ENCODE measurements around the gene ZNF213. TPM values are rescaled to one million over a fixed set of nuclear protein-coding genes. Genes with fewer than 3 reads are reported as not detected.
A peak's percentile ranks its signal among the peaks of the same experiment; 100 is the strongest.

Gene ZNF213
- total RNA-seq, 1 donor from 2014 or later, result 10.8 TPM

DNA sequence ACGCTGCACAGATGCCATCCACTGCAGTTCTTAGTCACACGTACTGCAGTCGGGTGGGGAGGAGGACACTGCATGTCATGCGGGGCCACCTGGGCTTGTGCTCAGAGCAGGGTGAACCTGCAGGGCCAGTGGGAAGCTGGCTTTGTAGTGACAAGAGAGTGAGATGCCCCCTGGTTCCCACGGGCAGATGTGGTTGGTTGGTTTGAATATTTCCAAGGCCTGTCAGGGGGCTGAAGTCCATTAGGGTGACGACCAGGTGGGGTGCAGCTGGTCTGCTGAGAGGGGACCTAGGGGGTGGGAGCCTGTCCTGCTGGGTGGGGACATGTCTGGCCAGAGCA is 14.3 kb downstream of the ZNF213 start:
- H3K4me3 Mint-ChIP-seq (ENCODE audit: unreplicated experiment), result peak overlapping the region; percentile 82
- no peaks in the 10 kb centered on the region for H3K36me3 Mint-ChIP-seq (ENCODE audit: low read depth)
- H3K27me3 Mint-ChIP-seq (ENCODE audit: low read depth), result no peaks in the 10 kb centered on the region
- TF ChIP-seq, protein P1, sequence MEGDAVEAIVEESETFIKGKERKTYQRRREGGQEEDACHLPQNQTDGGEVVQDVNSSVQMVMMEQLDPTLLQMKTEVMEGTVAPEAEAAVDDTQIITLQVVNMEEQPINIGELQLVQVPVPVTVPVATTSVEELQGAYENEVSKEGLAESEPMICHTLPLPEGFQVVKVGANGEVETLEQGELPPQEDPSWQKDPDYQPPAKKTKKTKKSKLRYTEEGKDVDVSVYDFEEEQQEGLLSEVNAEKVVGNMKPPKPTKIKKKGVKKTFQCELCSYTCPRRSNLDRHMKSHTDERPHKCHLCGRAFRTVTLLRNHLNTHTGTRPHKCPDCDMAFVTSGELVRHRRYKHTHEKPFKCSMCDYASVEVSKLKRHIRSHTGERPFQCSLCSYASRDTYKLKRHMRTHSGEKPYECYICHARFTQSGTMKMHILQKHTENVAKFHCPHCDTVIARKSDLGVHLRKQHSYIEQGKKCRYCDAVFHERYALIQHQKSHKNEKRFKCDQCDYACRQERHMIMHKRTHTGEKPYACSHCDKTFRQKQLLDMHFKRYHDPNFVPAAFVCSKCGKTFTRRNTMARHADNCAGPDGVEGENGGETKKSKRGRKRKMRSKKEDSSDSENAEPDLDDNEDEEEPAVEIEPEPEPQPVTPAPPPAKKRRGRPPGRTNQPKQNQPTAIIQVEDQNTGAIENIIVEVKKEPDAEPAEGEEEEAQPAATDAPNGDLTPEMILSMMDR (IDR thresholded peaks at IDR 0.05), result no peak
- H3K4me1 Mint-ChIP-seq (ENCODE audit: low read depth), result peaks cover 24% of the 10 kb centered on the region
- peak overlapping the region; percentile 22 for H3K27ac Mint-ChIP-seq (ENCODE audit: unreplicated experiment)
- no peaks in the 10 kb centered on the region for H3K9me3 Mint-ChIP-seq (ENCODE audit: low read depth)
- no peak for DNase-seq (ENCODE audit: low spot score)

DNA sequence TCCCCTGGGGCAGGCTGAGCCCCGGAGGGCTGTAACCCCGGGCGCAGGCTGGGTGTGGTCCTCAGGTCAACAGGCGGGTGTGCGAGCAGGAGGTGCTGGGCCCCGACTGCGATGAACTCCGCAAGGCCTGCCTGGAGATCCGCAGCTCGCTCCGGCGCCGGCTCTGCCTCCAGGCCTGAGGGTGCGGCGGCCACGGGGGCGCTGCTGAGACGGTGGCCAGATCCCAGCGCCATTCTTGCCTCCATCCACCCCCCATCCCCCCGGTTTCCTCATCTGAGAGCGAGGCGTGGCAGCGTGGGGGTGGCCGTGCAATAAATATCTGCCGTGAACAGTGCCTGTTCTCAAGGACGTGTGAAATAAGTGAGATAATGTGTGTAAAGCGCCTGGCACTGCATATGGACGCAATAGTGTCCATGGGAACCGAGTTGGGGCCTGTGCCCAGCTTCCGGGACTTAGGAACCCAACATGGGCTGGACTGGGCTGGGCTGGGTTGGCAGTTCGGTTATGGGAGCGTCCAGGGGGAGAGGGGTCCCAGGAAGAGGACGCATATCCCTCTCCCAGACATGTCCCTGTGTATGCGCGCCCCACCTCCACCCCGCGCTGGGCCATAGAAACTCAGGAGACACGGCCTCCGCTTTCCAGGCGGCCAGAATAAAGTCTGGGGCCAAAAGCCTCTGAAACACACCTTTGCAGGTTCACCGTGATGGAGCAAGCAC is 15.0 kb downstream of the ZNF213 start:
- no peak for DNase-seq (ENCODE audit: low spot score)
- H3K27me3 Mint-ChIP-seq (ENCODE audit: low read depth), result no peaks in the 10 kb centered on the region
- no peaks in the 10 kb centered on the region for H3K36me3 Mint-ChIP-seq (ENCODE audit: low read depth)
- TF ChIP-seq, protein P1 (IDR thresholded peaks at IDR 0.05), result peak; percentile 77
- peak overlapping the region; percentile 82 for H3K4me3 Mint-ChIP-seq (ENCODE audit: unreplicated experiment)
- H3K27ac Mint-ChIP-seq (ENCODE audit: unreplicated experiment), result peak overlapping the region; percentile 94
- H3K4me1 Mint-ChIP-seq (ENCODE audit: low read depth), result peaks cover 24% of the 10 kb centered on the region
- no peaks in the 10 kb centered on the region for H3K9me3 Mint-ChIP-seq (ENCODE audit: low read depth)

DNA sequence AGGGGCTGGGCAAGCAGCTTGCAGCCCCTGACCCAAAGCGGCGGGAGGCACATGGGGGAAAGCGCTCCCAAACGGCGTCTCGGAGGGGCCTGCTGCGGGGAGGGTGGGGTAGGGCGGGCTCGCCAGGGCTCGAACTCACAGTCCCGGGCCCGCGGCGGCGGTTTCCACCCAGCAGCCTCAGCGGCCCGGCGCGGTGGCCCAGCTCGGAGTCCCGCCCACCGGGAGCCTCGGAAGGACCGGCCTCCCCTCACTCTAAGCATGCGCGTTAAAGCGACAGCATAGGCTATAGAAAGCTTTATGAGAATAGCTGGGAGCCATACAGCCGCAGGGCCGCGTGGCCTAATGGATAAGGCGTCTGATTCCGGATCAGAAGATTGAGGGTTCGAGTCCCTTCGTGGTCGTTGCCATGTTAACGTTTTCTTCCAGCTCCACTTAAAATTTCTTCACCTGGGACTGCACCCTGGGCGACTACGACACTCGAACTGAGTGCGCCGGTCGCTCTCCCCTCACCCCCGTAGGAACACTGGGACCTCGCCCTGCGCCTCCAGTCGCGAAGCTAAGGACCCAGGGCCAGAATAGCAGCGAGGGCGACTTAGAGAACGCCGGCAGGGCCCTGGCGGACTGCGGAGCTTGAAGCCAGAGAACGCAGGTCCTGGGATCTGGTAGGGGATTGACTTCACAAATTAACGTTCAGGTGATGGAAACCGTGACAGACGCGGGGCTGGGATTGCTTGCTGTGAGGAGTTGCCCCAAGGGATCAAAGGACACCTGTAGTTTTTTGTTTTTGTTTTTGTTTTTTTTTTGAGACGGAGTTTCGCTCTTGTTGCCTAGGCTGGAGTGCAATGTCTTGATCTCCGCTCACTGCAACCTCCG is 15.8 kb downstream of the ZNF213 start:
- Mint-ChIP-seq H3K27me3 (ENCODE audit: low read depth) (no peaks in the 10 kb centered on the region), H3K36me3 (ENCODE audit: low read depth) (no peaks in the 10 kb centered on the region), H3K9me3 (ENCODE audit: low read depth) (no peaks in the 10 kb centered on the region), H3K4me3 (ENCODE audit: unreplicated experiment) (peak overlapping the region; percentile 82), H3K27ac (ENCODE audit: unreplicated experiment) (peak overlapping the region; percentile 94), H3K4me1 (ENCODE audit: low read depth) (peaks cover 24% of the 10 kb centered on the region)
- DNase-seq (ENCODE audit: low spot score), result peak; percentile 98
- TF ChIP-seq, protein P1 (IDR thresholded peaks at IDR 0.05), result no peak

DNA sequence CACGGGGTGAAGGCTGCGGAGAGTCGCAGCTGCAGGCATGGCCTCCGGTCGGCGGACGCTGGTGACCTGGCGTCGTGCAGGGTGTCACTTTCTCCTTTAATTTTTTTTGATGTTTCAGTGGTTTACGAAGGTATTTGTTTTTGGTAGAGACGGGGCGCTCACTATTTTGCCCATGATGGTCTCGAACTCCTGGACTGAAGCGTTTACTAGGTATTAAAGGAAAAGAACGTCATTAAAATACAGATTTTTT is 17.1 kb downstream of the ZNF213 start:
- no peak for DNase-seq (ENCODE audit: low spot score)
- H3K9me3 Mint-ChIP-seq (ENCODE audit: low read depth), result no peaks in the 10 kb centered on the region
- peak overlapping the region; percentile 87 for H3K27ac Mint-ChIP-seq (ENCODE audit: unreplicated experiment)
- TF ChIP-seq, protein P1 (IDR thresholded peaks at IDR 0.05), result no peak
- H3K27me3 Mint-ChIP-seq (ENCODE audit: low read depth), result no peaks in the 10 kb centered on the region
- H3K4me3 Mint-ChIP-seq (ENCODE audit: unreplicated experiment), result peak overlapping the region; percentile 76
- no peaks in the 10 kb centered on the region for H3K36me3 Mint-ChIP-seq (ENCODE audit: low read depth)
- H3K4me1 Mint-ChIP-seq (ENCODE audit: low read depth), result peaks cover 24% of the 10 kb centered on the region

DNA sequence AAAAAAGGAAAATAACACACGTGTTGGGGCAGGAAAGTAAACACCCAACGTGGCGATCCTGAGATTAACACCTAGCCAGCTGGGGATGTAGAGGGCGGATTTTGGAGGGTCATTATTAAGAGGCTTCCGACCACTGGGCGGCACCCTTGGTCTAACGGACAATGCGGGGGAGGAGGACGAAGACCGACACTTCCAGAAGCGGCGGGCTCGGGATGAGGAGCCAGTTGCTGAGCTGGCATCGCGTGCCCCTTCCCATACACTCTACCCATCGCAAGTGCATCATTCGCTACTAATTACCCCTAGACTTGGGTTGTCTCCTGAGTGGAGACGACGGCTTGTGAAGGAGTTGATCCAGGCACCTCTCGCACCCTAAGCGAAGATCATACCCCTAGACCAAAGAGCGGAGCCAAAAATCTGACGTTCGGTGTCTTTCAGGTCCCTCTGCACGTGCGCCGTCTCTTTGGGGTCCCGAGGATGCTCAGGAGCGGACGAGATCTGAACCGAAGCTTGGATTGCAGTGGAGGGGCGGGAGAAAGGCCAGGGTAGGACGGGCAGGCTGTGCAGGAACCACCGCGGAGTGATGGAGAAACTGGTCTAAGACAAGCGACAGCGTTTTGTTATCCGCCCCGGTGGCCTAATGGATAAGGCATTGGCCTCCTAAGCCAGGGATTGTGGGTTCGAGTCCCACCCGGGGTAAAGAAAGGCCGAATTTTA is 17.6 kb downstream of the ZNF213 start:
- H3K9me3 Mint-ChIP-seq (ENCODE audit: low read depth), result no peaks in the 10 kb centered on the region
- H3K27me3 Mint-ChIP-seq (ENCODE audit: low read depth), result no peaks in the 10 kb centered on the region
- peaks cover 29% of the 10 kb centered on the region for H3K4me1 Mint-ChIP-seq (ENCODE audit: low read depth)
- TF ChIP-seq, protein P1 (IDR thresholded peaks at IDR 0.05), result peak; percentile 78
- DNase-seq (ENCODE audit: low spot score), result no peak
- H3K36me3 Mint-ChIP-seq (ENCODE audit: low read depth), result no peaks in the 10 kb centered on the region
- peak overlapping the region; percentile 87 for H3K27ac Mint-ChIP-seq (ENCODE audit: unreplicated experiment)
- peak overlapping the region; percentile 76 for H3K4me3 Mint-ChIP-seq (ENCODE audit: unreplicated experiment)

All from chondrocyte (in vitro differentiated cells).